GM12801 (cell line): ENCODE data around the gene CCNT1.

ENCODE experiments used
- TF ChIP-seq, protein P1 (sequence below): IDR thresholded peaks from one replicate; pipeline ENCODE4 v1.5.1; 2011; ENCODE audit warnings: control low read depth; ENCODE audit not compliant: insufficient read length; ENCODE audit errors: extremely low read depth

CCNT1 gene

DNA sequence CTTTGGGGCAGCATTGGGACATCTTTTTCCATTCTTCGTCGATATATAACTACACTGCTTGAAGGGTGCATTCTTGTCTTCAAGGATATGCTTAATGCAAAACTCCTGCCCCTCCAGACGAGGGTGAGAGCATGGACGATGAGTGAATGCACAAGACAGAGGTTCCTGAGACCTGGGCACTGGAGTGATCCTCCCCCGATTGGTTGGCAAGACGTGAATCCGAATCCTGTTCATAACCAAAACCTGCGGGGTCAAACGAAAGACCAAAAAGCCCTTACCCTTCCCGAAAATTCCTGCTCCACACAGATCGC, 35.2 kb downstream of the CCNT1 start:
- TF ChIP-seq, protein P1, sequence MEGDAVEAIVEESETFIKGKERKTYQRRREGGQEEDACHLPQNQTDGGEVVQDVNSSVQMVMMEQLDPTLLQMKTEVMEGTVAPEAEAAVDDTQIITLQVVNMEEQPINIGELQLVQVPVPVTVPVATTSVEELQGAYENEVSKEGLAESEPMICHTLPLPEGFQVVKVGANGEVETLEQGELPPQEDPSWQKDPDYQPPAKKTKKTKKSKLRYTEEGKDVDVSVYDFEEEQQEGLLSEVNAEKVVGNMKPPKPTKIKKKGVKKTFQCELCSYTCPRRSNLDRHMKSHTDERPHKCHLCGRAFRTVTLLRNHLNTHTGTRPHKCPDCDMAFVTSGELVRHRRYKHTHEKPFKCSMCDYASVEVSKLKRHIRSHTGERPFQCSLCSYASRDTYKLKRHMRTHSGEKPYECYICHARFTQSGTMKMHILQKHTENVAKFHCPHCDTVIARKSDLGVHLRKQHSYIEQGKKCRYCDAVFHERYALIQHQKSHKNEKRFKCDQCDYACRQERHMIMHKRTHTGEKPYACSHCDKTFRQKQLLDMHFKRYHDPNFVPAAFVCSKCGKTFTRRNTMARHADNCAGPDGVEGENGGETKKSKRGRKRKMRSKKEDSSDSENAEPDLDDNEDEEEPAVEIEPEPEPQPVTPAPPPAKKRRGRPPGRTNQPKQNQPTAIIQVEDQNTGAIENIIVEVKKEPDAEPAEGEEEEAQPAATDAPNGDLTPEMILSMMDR = no peak

DNA sequence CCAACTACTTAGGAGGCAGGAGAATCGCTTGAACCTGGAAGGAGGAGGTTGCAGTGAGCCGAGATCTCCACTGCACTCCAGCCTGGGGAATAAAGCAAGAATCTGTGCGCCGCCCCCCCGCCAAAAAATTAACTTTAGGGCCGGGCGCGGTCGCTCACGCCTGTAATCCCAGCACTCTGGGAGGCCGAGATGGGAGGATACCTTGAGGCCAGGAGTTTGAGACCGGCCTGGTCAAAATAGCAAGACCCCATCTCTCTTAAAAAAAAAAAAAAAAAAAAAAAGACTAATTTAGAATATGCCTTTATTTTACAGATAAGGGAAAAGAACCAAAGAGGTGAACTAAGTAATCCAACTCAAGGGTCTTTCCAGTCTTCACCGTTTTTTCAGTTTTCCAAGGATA, 35.6 kb downstream of the CCNT1 start:
- TF ChIP-seq, protein P1 = no peak

DNA sequence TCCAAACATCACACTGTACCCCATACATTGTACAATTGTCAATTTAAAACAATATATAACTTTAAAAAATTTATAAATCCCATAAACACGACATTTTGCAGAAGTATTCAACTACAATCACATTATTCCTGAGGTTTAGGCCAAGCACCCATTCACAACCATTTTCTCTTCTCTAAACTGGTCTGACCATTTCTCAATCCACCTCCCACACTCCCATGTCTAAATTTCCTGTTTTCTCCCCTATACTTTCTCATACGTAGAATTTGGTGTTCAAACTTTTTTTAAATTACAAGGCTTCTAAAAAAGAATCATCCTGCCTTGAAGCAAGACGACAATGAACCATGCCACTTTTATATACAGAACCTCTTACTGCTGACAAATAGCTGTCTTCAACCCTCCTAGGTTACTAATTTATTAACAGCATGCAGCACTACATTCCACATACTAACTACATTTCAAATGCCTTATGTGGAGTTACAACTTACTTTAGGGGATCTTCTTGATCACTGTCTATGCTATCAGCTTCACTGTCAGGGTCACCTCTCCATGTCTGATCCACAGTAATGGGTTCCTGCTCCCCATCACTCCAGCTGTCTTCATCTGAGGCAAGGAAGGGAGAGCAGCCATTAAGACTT, 37.8 kb downstream of the CCNT1 start:
- TF ChIP-seq, protein P1 = no peak

DNA sequence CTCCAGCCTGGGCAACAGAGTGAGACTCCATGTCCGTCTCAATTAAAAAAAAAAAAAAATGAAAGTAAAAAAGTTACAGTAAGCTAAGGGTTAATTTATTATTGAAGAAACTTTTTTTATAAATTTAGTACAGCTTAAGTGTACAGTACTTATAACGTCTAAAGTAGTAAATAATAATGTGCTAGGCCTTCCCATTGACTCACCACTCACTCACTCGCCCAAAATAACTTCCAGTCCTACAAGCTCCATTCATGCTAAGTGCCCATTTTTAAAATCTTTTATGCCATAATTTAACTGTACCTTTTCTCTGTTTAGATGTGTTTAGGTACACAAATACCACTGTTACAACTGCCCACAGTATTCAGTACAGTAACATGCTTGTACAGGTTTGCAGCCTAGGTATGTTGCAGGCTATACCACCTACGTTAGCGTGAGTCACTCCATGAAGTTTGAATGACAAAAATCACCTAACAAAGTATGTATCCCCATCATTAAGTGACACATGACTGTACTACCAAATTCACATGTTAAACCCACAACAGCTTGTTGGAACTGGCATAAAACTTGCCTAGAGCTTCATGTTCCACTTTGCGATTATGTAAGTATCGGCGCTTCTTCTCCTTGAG, 45.2 kb downstream of the CCNT1 start:
- TF ChIP-seq, protein P1 = no peak

DNA sequence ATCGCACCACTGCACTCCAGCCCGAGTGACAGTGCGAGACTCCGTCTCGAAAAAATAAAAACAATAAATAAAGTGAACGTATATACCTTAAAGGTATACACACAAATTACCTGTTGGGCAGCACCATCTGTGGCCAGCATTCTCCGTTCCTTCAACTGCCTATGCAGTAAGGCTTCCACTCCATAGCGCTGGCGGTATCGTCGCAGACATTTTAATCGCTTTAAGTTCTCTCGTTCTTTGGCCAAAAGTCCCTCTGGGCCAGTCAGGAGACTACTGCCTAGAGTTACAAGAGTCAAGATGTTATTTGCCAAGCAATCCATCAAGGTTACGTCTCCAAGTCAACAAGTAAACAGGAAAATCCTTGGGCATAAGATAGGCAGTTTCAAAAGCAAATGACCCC, 47.5 kb downstream of the CCNT1 start:
- TF ChIP-seq, protein P1 = no peak

DNA sequence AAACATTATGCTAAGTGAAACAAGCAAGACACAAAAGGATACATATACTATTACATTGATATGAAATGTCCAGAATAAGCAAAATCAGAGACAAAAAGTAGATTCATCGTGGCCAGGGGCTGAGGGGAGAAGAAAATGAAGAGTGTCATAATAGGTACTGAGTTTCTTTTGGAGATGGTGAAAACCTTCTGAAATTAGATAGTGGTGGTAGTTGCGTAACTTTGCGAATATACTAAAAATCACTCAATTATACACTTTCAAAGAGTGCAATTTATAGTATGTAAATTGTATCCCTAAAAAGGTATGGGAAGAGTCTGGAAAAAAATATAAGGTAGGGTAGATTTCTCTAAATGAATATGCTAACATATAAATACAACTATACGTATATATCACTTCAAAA, 56.6 kb downstream of the CCNT1 start:
- TF ChIP-seq, protein P1 = no peak

DNA sequence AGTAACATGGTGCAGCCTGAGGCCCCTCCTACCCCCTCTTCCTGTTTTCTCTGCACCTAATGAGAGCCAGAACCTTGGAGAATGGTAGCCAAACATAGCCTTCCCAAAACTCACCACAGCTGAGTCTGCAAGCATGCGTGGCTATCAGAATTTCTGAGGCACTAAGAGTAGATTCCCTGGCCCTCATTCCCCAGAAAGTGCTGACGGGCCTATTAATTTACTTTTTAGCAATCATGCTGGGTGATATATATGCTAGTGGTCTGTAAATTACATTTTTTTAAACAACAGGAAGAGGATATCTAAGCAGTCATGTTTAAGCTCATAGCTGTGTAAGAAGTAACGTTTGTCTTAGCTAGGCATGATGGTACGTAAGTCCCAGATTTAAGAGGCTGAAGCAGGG, 64.8 kb downstream of the CCNT1 start:
- TF ChIP-seq, protein P1 = no peak
